ENCODE results near the gene FPR1. TPM values are rescaled to one million over a fixed set of nuclear protein-coding genes. Genes with fewer than 3 reads are reported as not detected.

FPR1 gene
- total RNA-seq, 1 donor from 2014 or later, result not detected

- Histone ChIP-seq H3K4me3 (ENCODE audit: low read depth, low read length) (no peak overlapping the region), H3K27me3 (ENCODE audit: control insufficient read depth, insufficient read depth, low read length) (no peaks in the 10 kb centered on the region), H3K36me3 (ENCODE audit: control insufficient read depth, insufficient read depth, low read length) (peaks cover 8% of the 10 kb centered on the region)
- DNase-seq (ENCODE audit: low read depth) (no peak), FAIRE-seq (no peak)
- TF ChIP-seq CTCF (IDR thresholded peaks at IDR 0.05; ENCODE audit: insufficient read depth, low read length, severe bottlenecking), result no peak
Measured at GRCh38 chr19:51708811-51709210, 42.9 kb downstream of the FPR1 start.

- no peak for DNase-seq (ENCODE audit: low read depth)
- no peak for FAIRE-seq
- peaks cover 8% of the 10 kb centered on the region for H3K36me3 ChIP-seq (ENCODE audit: control insufficient read depth, insufficient read depth, low read length)
- H3K4me3 ChIP-seq (ENCODE audit: low read depth, low read length), result no peak overlapping the region
- H3K27me3 ChIP-seq (ENCODE audit: control insufficient read depth, insufficient read depth, low read length), result no peaks in the 10 kb centered on the region
- TF ChIP-seq CTCF (IDR thresholded peaks at IDR 0.05; ENCODE audit: insufficient read depth, low read length, severe bottlenecking), result no peak
Measured at GRCh38 chr19:51706885-51707284, 44.8 kb downstream of the FPR1 start.

GRCh38 chr19:51706296-51706695 lies 45.4 kb downstream of the FPR1 start:
- TF ChIP-seq CTCF (IDR thresholded peaks at IDR 0.05; ENCODE audit: insufficient read depth, low read length, severe bottlenecking), result no peak
- Histone ChIP-seq H3K27me3 (ENCODE audit: control insufficient read depth, insufficient read depth, low read length) (no peaks in the 10 kb centered on the region), H3K4me3 (ENCODE audit: low read depth, low read length) (no peak overlapping the region), H3K36me3 (ENCODE audit: control insufficient read depth, insufficient read depth, low read length) (peaks cover 8% of the 10 kb centered on the region)
- FAIRE-seq (no peak), DNase-seq (ENCODE audit: low read depth) (no peak)

GRCh38 chr19:51704626-51705025 lies 47.1 kb downstream of the FPR1 start:
- no peak for TF ChIP-seq CTCF (IDR thresholded peaks at IDR 0.05; ENCODE audit: insufficient read depth, low read length, severe bottlenecking)
- peak overlapping the region; percentile 87 for H3K4me3 ChIP-seq (ENCODE audit: low read depth, low read length)
- no peak for DNase-seq (ENCODE audit: low read depth)
- H3K36me3 ChIP-seq (ENCODE audit: control insufficient read depth, insufficient read depth, low read length), result peaks cover 8% of the 10 kb centered on the region
- no peaks in the 10 kb centered on the region for H3K27me3 ChIP-seq (ENCODE audit: control insufficient read depth, insufficient read depth, low read length)
- no peak for FAIRE-seq

- H3K36me3 ChIP-seq (ENCODE audit: control insufficient read depth, insufficient read depth, low read length), result peaks cover 8% of the 10 kb centered on the region
- TF ChIP-seq CTCF (IDR thresholded peaks at IDR 0.05; ENCODE audit: insufficient read depth, low read length, severe bottlenecking), result peak; percentile 60
- H3K27me3 ChIP-seq (ENCODE audit: control insufficient read depth, insufficient read depth, low read length), result no peaks in the 10 kb centered on the region
- peak; percentile 77 for DNase-seq (ENCODE audit: low read depth)
- FAIRE-seq, result no peak
- peak overlapping the region; percentile 87 for H3K4me3 ChIP-seq (ENCODE audit: low read depth, low read length)
Measured at GRCh38 chr19:51703575-51704515, 47.8 kb downstream of the FPR1 start.

Measured in bronchial epithelial cell (primary cell).